ENCODE measurements around the gene NLRP3. TPM values are rescaled to one million over a fixed set of nuclear protein-coding genes. Genes with fewer than 3 reads are reported as not detected.

The NLRP3 gene
- total and polyA plus RNA-seq, 2 experiments from 2014 or later, result 0.42 TPM; not detected in 1

DNA sequence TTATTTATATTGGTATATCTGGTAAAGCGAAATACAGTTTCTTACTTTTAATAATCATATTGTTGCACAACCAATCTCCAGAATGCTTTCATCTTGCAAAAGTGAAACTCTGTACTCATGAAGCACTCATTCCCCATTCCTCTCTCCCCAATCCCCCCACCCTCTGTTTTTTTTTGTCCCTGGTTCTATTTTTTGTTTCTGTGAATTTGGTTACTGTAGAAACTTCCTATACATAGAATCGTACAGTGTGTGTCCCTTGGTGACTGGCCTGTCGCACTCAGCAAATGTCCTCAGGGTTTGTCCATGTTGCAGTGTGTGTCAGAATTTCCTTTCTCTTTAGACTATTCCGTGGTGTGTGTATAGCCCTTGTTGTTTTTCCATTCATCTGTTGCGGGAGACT is 7.9 kb upstream of the NLRP3 start (continued):
- TF ChIP-seq, protein P1, sequence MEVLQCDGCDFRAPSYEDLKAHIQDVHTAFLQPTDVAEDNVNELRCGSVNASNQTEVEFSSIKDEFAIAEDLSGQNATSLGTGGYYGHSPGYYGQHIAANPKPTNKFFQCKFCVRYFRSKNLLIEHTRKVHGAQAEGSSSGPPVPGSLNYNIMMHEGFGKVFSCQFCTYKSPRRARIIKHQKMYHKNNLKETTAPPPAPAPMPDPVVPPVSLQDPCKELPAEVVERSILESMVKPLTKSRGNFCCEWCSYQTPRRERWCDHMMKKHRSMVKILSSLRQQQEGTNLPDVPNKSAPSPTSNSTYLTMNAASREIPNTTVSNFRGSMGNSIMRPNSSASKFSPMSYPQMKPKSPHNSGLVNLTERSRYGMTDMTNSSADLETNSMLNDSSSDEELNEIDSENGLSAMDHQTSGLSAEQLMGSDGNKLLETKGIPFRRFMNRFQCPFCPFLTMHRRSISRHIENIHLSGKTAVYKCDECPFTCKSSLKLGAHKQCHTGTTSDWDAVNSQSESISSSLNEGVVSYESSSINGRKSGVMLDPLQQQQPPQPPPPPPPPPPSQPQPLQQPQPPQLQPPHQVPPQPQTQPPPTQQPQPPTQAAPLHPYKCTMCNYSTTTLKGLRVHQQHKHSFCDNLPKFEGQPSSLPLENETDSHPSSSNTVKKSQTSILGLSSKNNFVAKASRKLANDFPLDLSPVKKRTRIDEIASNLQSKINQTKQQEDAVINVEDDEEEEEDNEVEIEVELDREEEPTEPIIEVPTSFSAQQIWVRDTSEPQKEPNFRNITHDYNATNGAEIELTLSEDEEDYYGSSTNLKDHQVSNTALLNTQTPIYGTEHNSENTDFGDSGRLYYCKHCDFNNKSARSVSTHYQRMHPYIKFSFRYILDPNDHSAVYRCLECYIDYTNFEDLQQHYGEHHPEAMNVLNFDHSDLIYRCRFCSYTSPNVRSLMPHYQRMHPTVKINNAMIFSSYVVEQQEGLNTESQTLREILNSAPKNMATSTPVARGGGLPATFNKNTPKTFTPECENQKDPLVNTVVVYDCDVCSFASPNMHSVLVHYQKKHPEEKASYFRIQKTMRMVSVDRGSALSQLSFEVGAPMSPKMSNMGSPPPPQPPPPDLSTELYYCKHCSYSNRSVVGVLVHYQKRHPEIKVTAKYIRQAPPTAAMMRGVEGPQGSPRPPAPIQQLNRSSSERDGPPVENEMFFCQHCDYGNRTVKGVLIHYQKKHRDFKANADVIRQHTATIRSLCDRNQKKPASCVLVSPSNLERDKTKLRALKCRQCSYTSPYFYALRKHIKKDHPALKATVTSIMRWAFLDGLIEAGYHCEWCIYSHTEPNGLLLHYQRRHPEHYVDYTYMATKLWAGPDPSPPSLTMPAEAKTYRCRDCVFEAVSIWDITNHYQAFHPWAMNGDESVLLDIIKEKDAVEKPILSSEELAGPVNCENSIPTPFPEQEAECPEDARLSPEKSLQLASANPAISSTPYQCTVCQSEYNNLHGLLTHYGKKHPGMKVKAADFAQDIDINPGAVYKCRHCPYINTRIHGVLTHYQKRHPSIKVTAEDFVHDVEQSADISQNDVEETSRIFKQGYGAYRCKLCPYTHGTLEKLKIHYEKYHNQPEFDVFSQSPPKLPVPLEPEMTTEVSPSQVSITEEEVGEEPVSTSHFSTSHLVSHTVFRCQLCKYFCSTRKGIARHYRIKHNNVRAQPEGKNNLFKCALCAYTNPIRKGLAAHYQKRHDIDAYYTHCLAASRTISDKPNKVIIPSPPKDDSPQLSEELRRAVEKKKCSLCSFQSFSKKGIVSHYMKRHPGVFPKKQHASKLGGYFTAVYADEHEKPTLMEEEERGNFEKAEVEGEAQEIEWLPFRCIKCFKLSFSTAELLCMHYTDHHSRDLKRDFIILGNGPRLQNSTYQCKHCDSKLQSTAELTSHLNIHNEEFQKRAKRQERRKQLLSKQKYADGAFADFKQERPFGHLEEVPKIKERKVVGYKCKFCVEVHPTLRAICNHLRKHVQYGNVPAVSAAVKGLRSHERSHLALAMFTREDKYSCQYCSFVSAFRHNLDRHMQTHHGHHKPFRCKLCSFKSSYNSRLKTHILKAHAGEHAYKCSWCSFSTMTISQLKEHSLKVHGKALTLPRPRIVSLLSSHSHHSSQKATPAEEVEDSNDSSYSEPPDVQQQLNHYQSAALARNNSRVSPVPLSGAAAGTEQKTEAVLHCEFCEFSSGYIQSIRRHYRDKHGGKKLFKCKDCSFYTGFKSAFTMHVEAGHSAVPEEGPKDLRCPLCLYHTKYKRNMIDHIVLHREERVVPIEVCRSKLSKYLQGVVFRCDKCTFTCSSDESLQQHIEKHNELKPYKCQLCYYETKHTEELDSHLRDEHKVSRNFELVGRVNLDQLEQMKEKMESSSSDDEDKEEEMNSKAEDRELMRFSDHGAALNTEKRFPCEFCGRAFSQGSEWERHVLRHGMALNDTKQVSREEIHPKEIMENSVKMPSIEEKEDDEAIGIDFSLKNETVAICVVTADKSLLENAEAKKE (CRISPR knock-in tag; IDR thresholded peaks at IDR 0.05), result no peak
- TF ChIP-seq ZNF114 (CRISPR knock-in tag; IDR thresholded peaks at IDR 0.05), result no peak
- TF ChIP-seq, protein P2, sequence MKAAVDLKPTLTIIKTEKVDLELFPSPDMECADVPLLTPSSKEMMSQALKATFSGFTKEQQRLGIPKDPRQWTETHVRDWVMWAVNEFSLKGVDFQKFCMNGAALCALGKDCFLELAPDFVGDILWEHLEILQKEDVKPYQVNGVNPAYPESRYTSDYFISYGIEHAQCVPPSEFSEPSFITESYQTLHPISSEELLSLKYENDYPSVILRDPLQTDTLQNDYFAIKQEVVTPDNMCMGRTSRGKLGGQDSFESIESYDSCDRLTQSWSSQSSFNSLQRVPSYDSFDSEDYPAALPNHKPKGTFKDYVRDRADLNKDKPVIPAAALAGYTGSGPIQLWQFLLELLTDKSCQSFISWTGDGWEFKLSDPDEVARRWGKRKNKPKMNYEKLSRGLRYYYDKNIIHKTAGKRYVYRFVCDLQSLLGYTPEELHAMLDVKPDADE (IDR thresholded peaks at IDR 0.05), result no peak
- TF ChIP-seq CREB1 (CRISPR knock-in tag; IDR thresholded peaks at IDR 0.05; ENCODE audit: low read depth), result no peak
- TF ChIP-seq NANOG (IDR thresholded peaks at IDR 0.05; ENCODE audit: borderline replicate concordance), result no peak
- TF ChIP-seq ZNF331 (CRISPR knock-in tag; IDR thresholded peaks at IDR 0.05; ENCODE audit: low read depth), result no peak
- no peak for TF ChIP-seq JUNB (IDR thresholded peaks at IDR 0.05; ENCODE audit: unreplicated experiment)
- no peak for TF ChIP-seq POLR2AphosphoS5 (IDR thresholded peaks at IDR 0.05; ENCODE audit: low read depth)

- H3K79me2 ChIP-seq (replicated peaks; ENCODE audit: insufficient read depth), result no peaks in the 10 kb centered on the region
- no peak overlapping the region for H3K4me3 ChIP-seq
- DNase-seq (ENCODE audit: low spot score) (no peak), ATAC-seq (no peak)
- H3K9me2 ChIP-seq (ENCODE audit: insufficient read depth), result no peaks in the 10 kb centered on the region
- Mint-ChIP-seq H3K27ac (no peak overlapping the region), H3K36me3 (ENCODE audit: low read depth) (no peaks in the 10 kb centered on the region), H3K9me3 (no peaks in the 10 kb centered on the region), H3K4me1 (no peaks in the 10 kb centered on the region), H3K27me3 (ENCODE audit: insufficient read depth, low read depth, poor library complexity) (peaks cover 12% of the 10 kb centered on the region), H3K4me3 (no peak overlapping the region)
- 0 out of 2 replicates have a peak, but pooled peaks cover 4% of the 10 kb centered on the region for H3F3A ChIP-seq (replicated peaks; ENCODE audit: low read depth)
- no peaks in the 10 kb centered on the region for H4K20me1 ChIP-seq (replicated peaks; ENCODE audit: insufficient read depth)
- H3K36me3 ChIP-seq (ENCODE audit: insufficient read depth), result no peaks in the 10 kb centered on the region
- H3K27ac ChIP-seq (ENCODE audit: low read depth), result no peak overlapping the region
- H3K27me3 ChIP-seq (ENCODE audit: insufficient read depth), result no peaks in the 10 kb centered on the region
- no peak overlapping the region for H3K4me2 ChIP-seq
- H3K4me1 ChIP-seq (ENCODE audit: insufficient read depth), result no peaks in the 10 kb centered on the region
- peak overlapping the region; percentile 86 for H2AFZ ChIP-seq
- TF ChIP-seq STAT1 (IDR thresholded peaks at IDR 0.05; ENCODE audit: unreplicated experiment) (no peak), NANOG (IDR thresholded peaks at IDR 0.05; ENCODE audit: borderline replicate concordance) (no peak), EZH2 (IDR thresholded peaks at IDR 0.05; ENCODE audit: low read depth, unreplicated experiment) (no peak), CTCF (conservative IDR thresholded peaks at IDR 0.05; ENCODE audit: low read depth in 2 of 2) (no peak), JUNB (IDR thresholded peaks at IDR 0.05; ENCODE audit: unreplicated experiment) (no peak), POLR2AphosphoS5 (IDR thresholded peaks at IDR 0.05; ENCODE audit: low read depth) (no peak)
- TF ChIP-seq, protein P3, sequence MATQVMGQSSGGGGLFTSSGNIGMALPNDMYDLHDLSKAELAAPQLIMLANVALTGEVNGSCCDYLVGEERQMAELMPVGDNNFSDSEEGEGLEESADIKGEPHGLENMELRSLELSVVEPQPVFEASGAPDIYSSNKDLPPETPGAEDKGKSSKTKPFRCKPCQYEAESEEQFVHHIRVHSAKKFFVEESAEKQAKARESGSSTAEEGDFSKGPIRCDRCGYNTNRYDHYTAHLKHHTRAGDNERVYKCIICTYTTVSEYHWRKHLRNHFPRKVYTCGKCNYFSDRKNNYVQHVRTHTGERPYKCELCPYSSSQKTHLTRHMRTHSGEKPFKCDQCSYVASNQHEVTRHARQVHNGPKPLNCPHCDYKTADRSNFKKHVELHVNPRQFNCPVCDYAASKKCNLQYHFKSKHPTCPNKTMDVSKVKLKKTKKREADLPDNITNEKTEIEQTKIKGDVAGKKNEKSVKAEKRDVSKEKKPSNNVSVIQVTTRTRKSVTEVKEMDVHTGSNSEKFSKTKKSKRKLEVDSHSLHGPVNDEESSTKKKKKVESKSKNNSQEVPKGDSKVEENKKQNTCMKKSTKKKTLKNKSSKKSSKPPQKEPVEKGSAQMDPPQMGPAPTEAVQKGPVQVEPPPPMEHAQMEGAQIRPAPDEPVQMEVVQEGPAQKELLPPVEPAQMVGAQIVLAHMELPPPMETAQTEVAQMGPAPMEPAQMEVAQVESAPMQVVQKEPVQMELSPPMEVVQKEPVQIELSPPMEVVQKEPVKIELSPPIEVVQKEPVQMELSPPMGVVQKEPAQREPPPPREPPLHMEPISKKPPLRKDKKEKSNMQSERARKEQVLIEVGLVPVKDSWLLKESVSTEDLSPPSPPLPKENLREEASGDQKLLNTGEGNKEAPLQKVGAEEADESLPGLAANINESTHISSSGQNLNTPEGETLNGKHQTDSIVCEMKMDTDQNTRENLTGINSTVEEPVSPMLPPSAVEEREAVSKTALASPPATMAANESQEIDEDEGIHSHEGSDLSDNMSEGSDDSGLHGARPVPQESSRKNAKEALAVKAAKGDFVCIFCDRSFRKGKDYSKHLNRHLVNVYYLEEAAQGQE (IDR thresholded peaks at IDR 0.05; ENCODE audit: unreplicated experiment), result no peak
Observed at GRCh38 chr1:247409869-247410544, 6.0 kb upstream of the NLRP3 start.
